Measurements from ENCODE around the gene SETX. TPM values are rescaled to one million over a fixed set of nuclear protein-coding genes. Genes with fewer than 3 reads are reported as not detected.

Gene SETX
- total RNA-seq, 1 experiment from 2014 or later = 44.3 TPM

- no peak for TF ChIP-seq CTCF (conservative IDR thresholded peaks at IDR 0.05)
- no peaks in the 10 kb centered on the region for H3K9me3 Mint-ChIP-seq
- Histone ChIP-seq H3K23me2 (ENCODE audit: insufficient read length, low read depth, low read length, poor library complexity, severe bottlenecking) (no peaks in the 10 kb centered on the region), H2AFZ (ENCODE audit: low read length) (no peak overlapping the region), H3K9me3 (ENCODE audit: control insufficient read depth, low read depth, low read length) (no peaks in the 10 kb centered on the region), H2BK12ac (ENCODE audit: insufficient read length, low read depth, low read length) (no peak overlapping the region), H3T11ph (ENCODE audit: low read length) (no peak overlapping the region), H3K27ac (ENCODE audit: insufficient read length, low read depth, low read length) (no peak overlapping the region), H2BK15ac (ENCODE audit: low read depth, low read length) (no peak overlapping the region), H3K56ac (ENCODE audit: insufficient read length, low read depth, low read length) (no peak overlapping the region), H2BK120ac (ENCODE audit: low read depth, low read length, poor library complexity, severe bottlenecking) (no peak overlapping the region), H4K5ac (ENCODE audit: insufficient read length, low read depth, low read length) (no peak overlapping the region), H3K4me1 (ENCODE audit: insufficient read depth, low read length) (no peaks in the 10 kb centered on the region), H3K79me2 (ENCODE audit: insufficient read depth, low read length) (no peaks in the 10 kb centered on the region), H3K79me1 (ENCODE audit: insufficient read depth, low read depth, low read length, poor library complexity, severe bottlenecking) (no peaks in the 10 kb centered on the region), H4K91ac (ENCODE audit: insufficient read length, low read depth, low read length) (no peak overlapping the region), H3K23ac (ENCODE audit: insufficient read length, low read depth, low read length) (no peak overlapping the region), H2AK5ac (ENCODE audit: insufficient read length, low read length) (no peak overlapping the region), H3K14ac (ENCODE audit: insufficient read depth, low read length) (no peak overlapping the region), H3K18ac (ENCODE audit: insufficient read length, low read depth, low read length) (no peak overlapping the region), H3K4ac (ENCODE audit: low read depth, low read length) (no peak overlapping the region), H3K27me3 (ENCODE audit: insufficient read depth, low read length) (no peaks in the 10 kb centered on the region), H4K8ac (replicated peaks; ENCODE audit: insufficient read length, low read depth, low read length) (no peak overlapping the region), H2BK5ac (ENCODE audit: insufficient read length, low read length) (no peak overlapping the region), H3K9ac (ENCODE audit: extremely low read depth, insufficient read length, low read length) (no peak overlapping the region), H2BK20ac (ENCODE audit: low read depth, low read length, poor library complexity, severe bottlenecking) (no peak overlapping the region), H4K20me1 (ENCODE audit: control insufficient read depth, insufficient read depth, insufficient read length) (no peaks in the 10 kb centered on the region), H3K4me2 (ENCODE audit: insufficient read depth, insufficient read length, low read length) (no peak overlapping the region)
- WGBS (ENCODE audit: extremely low coverage, insufficient read length, low lambda C conversion rate) = no CpG with 5 or more reads among the region's 3 CpGs
- H3K36me3 Mint-ChIP-seq (ENCODE audit: insufficient read depth in 1 of 3, low read depth in 3 of 3) = peaks cover 17 to 81% (median 54%) of the 10 kb centered on the region in 3 experiments; a peak in 6 of 7 replicates
- no peaks in the 10 kb centered on the region for H3K27me3 Mint-ChIP-seq (ENCODE audit: low read depth)
- H3K27ac Mint-ChIP-seq = no peak overlapping the region; a peak in 1 of 7 replicates
- no peak overlapping the region for H3K4me3 Mint-ChIP-seq
- no peak for DNase-seq
- no peaks in the 10 kb centered on the region for H3K4me1 Mint-ChIP-seq
Observed at GRCh38 chr9:132267660-132268059, 87.1 kb downstream of the SETX start.
